Adipose tissue (tissue), 3 donors: Measurements from ENCODE around the gene PRKAG2. TPM values are rescaled to one million over a fixed set of nuclear protein-coding genes. Genes with fewer than 3 reads are reported as not detected.

Experiments used
- H3K27ac ChIP-seq: one replicate; pipeline ENCODE4 v1.5.1; 2013; ENCODE audit warnings: low read depth, low read length
- WGBS, 3 donors: extraction: QIAGEN DNeasy Blood & Tissue Kit; methylation state at CpG; one replicate each; pipeline ENCODE4 v1.1.7; 2013; 5-methylcytosine and 5-hydroxymethylcytosine counted together
- polyA plus RNA-seq, 3 donors: library from polyadenylated mRNA; stranded (reverse); fragments of 200-250 nt; gene quantifications; one replicate each; pipeline ENCODE4 v1.2.3, GENCODE V29; 2013
- donor health status: healthy with polysubstance abuse.
- donor health status: Bipolar disorder and iron deficiency.
- donor health status: healthy.

Gene PRKAG2
- polyA plus RNA-seq, 3 donors = 8.1 to 23.1 (median 22.2) TPM

- H3K27ac ChIP-seq = no peak overlapping the region
- WGBS, 3 donors = 91 to 95% (median 93%) methylated on average over 8 of the region's 8 CpGs
These were observed 58.8 kb downstream of the PRKAG2 start for GRCh38 chr7:151817981-151818673.

DNA sequence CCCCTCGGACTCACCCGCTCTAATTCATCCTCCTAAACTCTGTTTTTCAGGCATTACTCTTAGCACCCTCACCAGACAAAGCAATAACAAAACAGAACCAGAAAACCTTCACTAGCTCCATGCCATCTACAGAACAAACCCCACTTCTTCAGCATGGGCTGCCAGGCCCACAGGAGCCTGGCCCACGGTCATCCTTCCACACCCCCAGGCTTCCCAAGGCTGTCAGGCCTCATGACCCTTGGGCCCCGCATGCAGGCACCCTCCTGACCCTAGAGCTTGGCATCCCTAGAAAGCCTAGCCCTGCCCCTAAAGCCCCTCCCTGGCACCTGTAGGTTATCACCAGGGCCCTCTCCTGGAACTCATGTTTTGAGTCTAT, 59.6 kb downstream of the PRKAG2 start:
- H3K27ac ChIP-seq = no peak overlapping the region
- 94 to 98% (median 95%) methylated on average over 4 of the region's 4 CpGs for WGBS, 3 donors

DNA sequence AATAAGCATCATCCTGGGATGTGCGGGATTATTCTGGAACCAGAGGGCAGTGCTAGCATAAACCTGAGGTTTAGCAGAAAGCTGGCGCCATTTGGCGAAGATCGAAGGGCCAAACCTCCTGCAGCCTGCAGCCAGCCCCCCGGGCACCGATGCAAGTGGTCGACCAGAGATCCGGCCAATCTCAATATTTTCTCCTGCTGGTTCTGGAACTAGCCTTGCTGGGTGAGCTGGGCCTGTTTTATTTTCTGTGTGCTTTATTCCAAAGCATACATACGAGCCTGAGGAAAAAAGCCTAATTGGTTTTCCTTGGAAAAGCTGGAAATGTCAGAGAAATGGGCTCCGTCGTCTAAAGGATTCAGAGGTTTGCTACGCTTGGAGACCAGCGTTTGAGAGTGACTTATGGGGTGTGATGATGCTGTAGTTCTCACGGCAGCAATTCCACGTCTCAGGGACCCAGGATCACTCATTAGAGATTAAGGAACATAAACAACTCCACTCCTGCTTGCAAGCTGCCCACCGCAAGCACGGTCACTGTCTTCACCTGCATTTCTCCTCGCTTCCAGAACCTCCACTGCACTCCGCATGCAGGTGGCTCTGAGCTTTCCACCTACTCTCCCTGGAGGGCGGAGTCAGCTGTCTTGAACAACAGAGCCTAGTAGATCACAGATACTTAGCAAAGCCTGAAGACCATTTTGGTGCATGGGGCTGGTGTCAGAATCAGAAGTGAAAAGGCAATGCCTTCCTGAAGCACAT, 60.2 kb downstream of the PRKAG2 start:
- no peak overlapping the region for H3K27ac ChIP-seq
- WGBS, 3 donors = 95 to 97% (median 96%) methylated on average over 20 of the region's 20 CpGs

- no peak overlapping the region for H3K27ac ChIP-seq
- WGBS, 3 donors = 83 to 89% (median 84%) methylated on average over 5 of the region's 5 CpGs
These were observed 61.5 kb downstream of the PRKAG2 start for GRCh38 chr7:151815419-151815818.

- WGBS, 3 donors = 73 to 88% (median 82%) methylated on average over 18 of the region's 18 CpGs
- no peak overlapping the region for H3K27ac ChIP-seq
These were observed 62.4 kb downstream of the PRKAG2 start for GRCh38 chr7:151814400-151815009.

DNA sequence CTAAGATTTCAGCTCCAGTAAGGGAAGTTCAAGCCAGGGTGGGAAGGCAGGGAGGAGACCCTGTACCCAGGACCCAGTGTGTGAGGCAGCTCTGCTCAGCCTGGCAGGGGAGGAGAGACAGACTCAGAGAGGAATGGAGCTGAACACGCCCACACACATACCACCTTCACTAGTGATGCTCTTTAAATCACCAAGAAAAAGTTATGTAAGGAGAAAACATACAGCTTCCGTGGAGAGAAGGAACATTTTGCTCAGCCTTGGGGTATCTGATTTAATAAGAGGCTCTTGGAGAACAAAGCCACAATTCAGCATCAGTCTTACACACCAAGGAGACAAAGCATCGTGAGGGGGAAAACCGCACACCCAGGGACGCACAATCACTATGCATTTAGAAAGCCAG, 62.9 kb downstream of the PRKAG2 start:
- H3K27ac ChIP-seq = no peak overlapping the region
- 87 to 90% (median 90%) methylated on average over 5 of the region's 5 CpGs for WGBS, 3 donors

GRCh38 chr7:151813445-151813844, 63.5 kb downstream of the PRKAG2 start:
- WGBS, 3 donors = 75 to 78% (median 76%) methylated on average over 10 of the region's 10 CpGs

DNA sequence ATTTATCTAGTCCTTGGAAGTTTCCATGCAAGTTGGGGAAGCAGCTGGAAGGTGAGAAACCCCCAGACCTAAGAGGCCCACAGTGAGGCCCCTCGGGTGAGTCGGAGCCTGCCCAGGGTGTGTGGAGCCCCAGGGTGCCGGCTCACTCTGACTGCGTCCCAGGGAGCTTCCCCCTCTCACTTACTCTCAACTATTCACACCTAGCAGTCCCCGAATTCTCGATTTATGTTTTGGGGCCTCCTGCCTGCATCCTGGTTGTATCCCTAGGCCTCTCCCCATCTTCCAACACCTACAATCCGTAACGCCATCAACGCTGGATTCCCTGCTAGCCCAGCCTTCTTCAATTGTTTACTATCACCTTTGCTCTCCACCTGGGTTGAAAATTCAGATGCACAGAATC, 63.9 kb downstream of the PRKAG2 start:
- 85 to 89% (median 87%) methylated on average over 9 of the region's 9 CpGs for WGBS, 3 donors

More at GRCh38 chr7:151813445-151813844, 63.5 kb downstream of the PRKAG2 start:
- no peak overlapping the region for H3K27ac ChIP-seq

GRCh38 chr7:151810441-151811232, 66.3 kb downstream of the PRKAG2 start:
- no peak overlapping the region for H3K27ac ChIP-seq
- WGBS, 3 donors = 63 to 89% (median 86%) methylated on average over 17 of the region's 17 CpGs

More for the DNA sequence above, 63.9 kb downstream of the PRKAG2 start:
- no peak overlapping the region for H3K27ac ChIP-seq

DNA sequence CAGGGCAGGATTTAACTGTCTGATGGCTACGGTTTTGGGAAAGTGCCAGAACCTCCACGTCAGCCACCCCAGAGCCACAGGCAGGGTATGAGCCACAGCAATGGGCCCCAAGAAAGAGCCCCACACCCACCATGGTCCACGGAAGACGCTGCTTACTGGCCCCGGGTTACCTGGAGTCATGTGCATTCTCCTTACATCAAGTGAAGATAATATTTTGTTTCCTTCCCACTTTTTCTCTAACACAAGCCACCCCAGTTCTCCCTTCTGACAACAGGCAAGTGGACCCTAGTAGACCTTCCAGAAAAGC, 67.1 kb downstream of the PRKAG2 start:
- 78 to 84% (median 80%) methylated on average over 5 of the region's 5 CpGs for WGBS, 3 donors

DNA sequence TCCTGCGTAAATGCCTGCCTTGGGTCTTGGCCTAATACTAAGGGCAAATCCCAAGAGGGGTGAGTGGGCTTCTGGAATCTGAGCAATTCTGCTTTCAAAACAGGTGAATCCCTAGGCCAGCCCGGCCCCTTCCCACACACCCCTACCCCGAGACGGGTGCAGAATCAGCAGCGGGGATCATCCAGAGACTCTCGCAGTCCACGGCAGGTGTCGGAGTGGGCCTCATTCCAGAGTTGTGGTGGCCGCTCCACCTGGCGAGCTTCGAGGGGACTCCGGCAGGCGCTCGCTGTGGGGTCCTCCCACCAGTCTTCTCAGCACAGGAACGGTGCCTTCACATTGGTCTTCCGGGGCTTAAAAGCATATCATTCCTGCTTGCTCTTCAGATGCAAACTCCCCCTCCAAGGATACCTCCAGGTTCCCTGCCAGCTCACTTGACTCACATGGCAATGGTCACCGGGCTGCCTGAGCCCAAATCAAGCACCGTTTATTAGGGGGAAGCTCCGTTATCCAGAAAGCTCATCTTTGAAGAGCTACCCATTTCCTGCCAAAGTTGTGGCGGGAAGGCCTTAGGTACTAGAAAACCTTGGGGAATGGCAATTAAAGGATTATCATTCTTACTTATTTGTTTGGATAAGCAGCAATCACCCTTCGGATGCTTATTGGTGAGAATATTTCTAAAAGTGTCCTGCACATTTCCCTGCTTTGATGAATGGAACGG, 67.6 kb downstream of the PRKAG2 start:
- no peak overlapping the region for H3K27ac ChIP-seq
- 88 to 93% (median 90%) methylated on average over 22 of the region's 22 CpGs for WGBS, 3 donors

More for the DNA sequence above, 67.1 kb downstream of the PRKAG2 start:
- no peak overlapping the region for H3K27ac ChIP-seq

DNA sequence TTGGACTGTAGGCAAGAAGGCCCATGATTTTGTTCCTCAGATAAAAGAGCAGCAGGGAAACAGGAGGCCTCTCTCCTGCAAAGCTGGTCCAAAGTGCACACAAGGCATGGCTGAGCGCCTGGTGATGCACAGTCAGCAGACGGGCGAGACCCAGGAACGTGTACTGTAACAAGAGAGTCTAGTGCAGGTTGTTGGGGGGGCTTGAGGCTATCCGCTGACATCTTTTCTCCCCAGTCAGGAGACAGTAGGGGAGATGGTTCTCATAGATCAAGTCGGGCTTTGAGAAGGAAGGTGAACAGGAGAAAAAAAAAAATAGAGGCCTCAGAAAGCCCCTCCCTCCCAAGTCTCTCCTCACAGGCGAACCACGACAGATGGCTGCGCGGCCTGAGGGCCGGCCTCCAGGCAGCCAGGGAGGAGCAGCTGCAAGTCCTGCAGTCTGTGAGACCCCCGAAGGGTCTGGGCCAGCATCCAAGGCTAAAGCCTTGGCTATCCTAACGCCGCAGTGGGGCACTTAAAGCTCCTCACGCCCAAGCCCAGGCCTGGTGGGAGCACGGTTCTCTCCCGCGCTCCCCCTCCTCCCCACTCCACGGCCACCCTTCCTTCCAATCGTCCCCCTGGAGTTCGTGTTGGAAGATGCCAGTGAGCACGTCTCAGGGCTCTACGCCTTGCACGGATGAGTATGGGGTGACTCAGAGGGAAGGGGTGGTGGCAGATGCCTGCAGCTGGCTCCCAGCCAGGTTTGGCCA, 68.3 kb downstream of the PRKAG2 start:
- 82 to 87% (median 86%) methylated on average over 24 of the region's 24 CpGs for WGBS, 3 donors
- H3K27ac ChIP-seq = no peak overlapping the region

GRCh38 chr7:151807846-151808245, 69.1 kb downstream of the PRKAG2 start:
- WGBS, 3 donors = 64 to 92% (median 74%) methylated on average over 15 of the region's 15 CpGs
- H3K27ac ChIP-seq = no peak overlapping the region

DNA sequence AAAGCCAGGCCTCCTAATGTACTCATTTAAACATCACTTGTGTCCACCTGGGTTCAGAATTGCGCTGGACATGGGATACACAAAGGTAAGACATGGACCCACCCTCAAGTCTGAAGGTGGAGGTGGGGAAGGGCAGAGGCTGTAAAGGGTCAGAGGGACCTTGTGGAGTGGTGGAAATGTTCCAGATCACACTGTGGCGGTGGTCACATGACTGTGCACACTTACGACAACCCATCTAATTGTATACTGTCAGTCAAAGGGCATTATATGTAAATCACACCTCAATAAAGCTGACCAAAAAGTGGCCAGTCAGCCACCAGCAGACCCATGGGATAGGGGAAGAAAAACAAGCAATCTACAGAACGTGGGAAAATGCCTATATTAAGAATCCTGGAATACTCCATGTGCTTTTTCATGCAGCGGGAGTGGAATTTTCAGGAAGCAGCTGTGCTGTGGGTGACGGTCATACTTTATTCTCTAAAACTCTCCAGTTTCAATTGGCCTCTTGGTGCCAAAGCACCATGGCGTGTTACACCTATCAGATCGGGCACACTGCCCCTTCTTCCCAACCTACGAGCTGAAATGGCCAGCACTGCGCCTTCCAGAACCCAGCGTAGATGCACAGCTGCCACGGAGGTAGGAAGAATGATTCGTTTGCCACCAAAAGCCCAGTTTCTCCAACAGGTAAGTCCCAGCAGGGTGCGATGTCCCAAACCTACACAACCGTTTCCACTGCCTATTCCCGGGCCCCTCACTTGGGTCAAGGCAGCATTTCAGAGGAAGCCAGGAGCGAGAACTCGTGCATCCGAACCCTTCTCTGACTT, 69.8 kb downstream of the PRKAG2 start:
- 78 to 88% (median 85%) methylated on average over 19 of the region's 19 CpGs for WGBS, 3 donors
- H3K27ac ChIP-seq = no peak overlapping the region

DNA sequence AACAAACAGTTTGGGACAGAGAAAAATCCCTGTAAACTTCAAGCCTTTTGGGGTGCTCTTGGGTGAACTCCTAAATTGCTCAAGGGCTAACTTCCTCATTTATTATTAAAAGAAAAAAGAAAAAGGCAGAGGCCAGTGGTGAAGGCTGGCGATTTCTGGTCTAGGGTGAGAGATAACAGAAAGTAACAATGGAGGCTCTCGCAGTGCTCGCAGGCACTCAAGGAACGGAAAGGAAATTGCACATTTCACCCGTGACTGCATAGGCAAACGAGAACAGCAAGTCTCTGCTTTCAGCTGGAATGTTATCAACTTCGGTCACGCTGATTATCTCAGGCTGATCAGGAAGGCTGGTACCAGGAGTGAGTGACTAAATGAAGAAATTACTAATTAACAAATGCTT, 70.7 kb downstream of the PRKAG2 start:
- no peak overlapping the region for H3K27ac ChIP-seq
- 35 to 72% (median 47%) methylated on average over 8 of the region's 8 CpGs for WGBS, 3 donors

- no peak overlapping the region for H3K27ac ChIP-seq
- 66 to 92% (median 85%) methylated on average over 6 of the region's 6 CpGs for WGBS, 3 donors
These were observed 71.7 kb downstream of the PRKAG2 start for GRCh38 chr7:151805191-151805590.

DNA sequence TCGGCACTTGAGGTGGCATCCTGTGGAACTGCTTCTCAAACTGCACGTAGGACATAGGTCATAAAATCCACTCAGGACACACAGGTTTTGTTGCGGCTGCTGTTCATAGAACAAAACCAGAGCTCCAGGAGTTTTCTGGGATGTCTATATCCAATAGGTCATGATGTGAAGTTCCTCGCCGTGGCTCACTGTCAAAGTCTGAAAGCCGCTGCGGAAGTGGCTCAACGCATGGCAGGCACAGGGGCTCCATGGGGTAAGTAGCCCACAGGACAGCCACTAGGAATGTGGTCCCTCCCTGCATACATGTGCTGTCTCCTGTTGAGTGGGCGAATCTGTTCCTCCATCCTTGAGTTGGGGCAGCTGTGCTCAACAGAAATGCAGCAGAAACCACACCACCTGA, 72.2 kb downstream of the PRKAG2 start:
- 97 to 100% (median 97%) methylated on average over 9 of the region's 9 CpGs for WGBS, 3 donors
- no peak overlapping the region for H3K27ac ChIP-seq
